OCI-LY1 (cell line): ENCODE measurements around the gene ADAM12.

Experiments
- H2AFZ ChIP-seq: fragments of 200-600 bp; sonication (generic), shearing (Covaris generic); 2 replicates; pipeline ENCODE4 v1.6.0; 2014; ENCODE audit warnings: antibody characterized with exemption, mild to moderate bottlenecking, low read length
- H3F3A ChIP-seq: fragments of 200-600 bp; sonication (generic), shearing (Covaris generic); 2 replicates; pipeline ENCODE4 v1.6.0; 2014; ENCODE audit warnings: mild to moderate bottlenecking, antibody characterized with exemption, low read length, moderate library complexity; ENCODE audit not compliant: insufficient read depth
- H3K27ac ChIP-seq: fragments of 200-600 bp; sonication (generic); 2 replicates; pipeline ENCODE4 v1.5.1; 2014; ENCODE audit warnings: low read length, mixed run types, mild to moderate bottlenecking, low read depth; ENCODE audit not compliant: poor library complexity, severe bottlenecking
- H3K27me3 ChIP-seq: fragments of 200-600 bp; sonication (generic); 2 replicates; pipeline ENCODE4 v1.6.0; 2014; ENCODE audit warnings: antibody characterized with exemption, mild to moderate bottlenecking, low read length, moderate library complexity; ENCODE audit not compliant: insufficient read depth
- H3K36me3 ChIP-seq: fragments of 200-600 bp; sonication (generic); 2 replicates; pipeline ENCODE4 v1.6.1; 2014; ENCODE audit warnings: mild to moderate bottlenecking, antibody characterized with exemption, low read length, moderate library complexity, mixed read lengths; ENCODE audit not compliant: insufficient read depth
- H3K4me1 ChIP-seq: fragments of 200-600 bp; sonication (generic); 2 replicates; pipeline ENCODE4 v1.5.1; 2014; ENCODE audit warnings: mild to moderate bottlenecking, low read length, moderate library complexity; ENCODE audit not compliant: insufficient read depth, severe bottlenecking
- H3K4me2 ChIP-seq: fragments of 200-600 bp; sonication (generic), shearing (Covaris generic); 2 replicates; pipeline ENCODE4 v1.6.1; 2014; ENCODE audit warnings: low read length
- H3K4me3 ChIP-seq: fragments of 200-600 bp; sonication (generic); 2 replicates; pipeline ENCODE4 v1.5.1; 2014; ENCODE audit warnings: low read length, low read depth, mild to moderate bottlenecking, mixed read lengths; ENCODE audit not compliant: poor library complexity, severe bottlenecking
- H3K79me2 ChIP-seq: fragments of 200-600 bp; shearing (Covaris generic); 2 replicates; pipeline ENCODE4 v1.6.1; 2016; ENCODE audit warnings: mixed run types, low read length, mixed read lengths; ENCODE audit not compliant: insufficient read depth
- H3K9ac ChIP-seq: fragments of 200-600 bp; sonication (generic), shearing (Covaris generic); 2 replicates; pipeline ENCODE4 v1.6.1; 2014; ENCODE audit warnings: mild to moderate bottlenecking, low read length, mixed read lengths
- H3K9me2 ChIP-seq: fragments of 200-600 bp; sonication (generic), shearing (Covaris generic); 2 replicates; pipeline ENCODE4 v1.6.1; 2014; ENCODE audit warnings: low read depth, mild to moderate bottlenecking, low read length, mixed read lengths
- H3K9me3 ChIP-seq: fragments of 200-600 bp; shearing (Covaris generic); 2 replicates; pipeline ENCODE4 v1.6.1; 2014; ENCODE audit warnings: low read length, mixed read lengths
- H4K20me1 ChIP-seq: fragments of 200-600 bp; sonication (generic), shearing (Covaris generic); 2 replicates; pipeline ENCODE4 v1.6.0; 2016; ENCODE audit warnings: mild to moderate bottlenecking, low read length; ENCODE audit not compliant: insufficient read depth
- CTCF ChIP-seq: fragments of 200-600 bp; sonication (generic), shearing (Covaris generic); IDR thresholded peaks from 2 replicates; pipeline ENCODE4 v1.5.1; 2017; ENCODE audit warnings: mild to moderate bottlenecking, antibody characterized with exemption, low read length, moderate library complexity, mixed read lengths
- EZH2 ChIP-seq: fragments of 200-600 bp; sonication (generic), shearing (Covaris generic); IDR thresholded peaks from 2 replicates; pipeline ENCODE4 v1.8.0; 2017; ENCODE audit warnings: borderline replicate concordance, mixed run types, mild to moderate bottlenecking, antibody characterized with exemption, low read length, moderate library complexity, mixed read lengths

Gene ADAM12

GRCh38 chr10:126208726-126209302, 179.5 kb downstream of the ADAM12 start:
- H3K4me2 ChIP-seq: no peak overlapping the region
- no peaks in the 10 kb centered on the region for H3F3A ChIP-seq
- no peaks in the 10 kb centered on the region for H3K4me1 ChIP-seq
- no peaks in the 10 kb centered on the region for H3K27me3 ChIP-seq
- no peaks in the 10 kb centered on the region for H4K20me1 ChIP-seq
- H3K27ac ChIP-seq: no peak overlapping the region
- H3K9me2 ChIP-seq: no peaks in the 10 kb centered on the region
- no peaks in the 10 kb centered on the region for H3K36me3 ChIP-seq
- no peak for TF ChIP-seq CTCF
- no peak for TF ChIP-seq EZH2
- no peak overlapping the region for H2AFZ ChIP-seq
- H3K4me3 ChIP-seq: no peak overlapping the region
- H3K9ac ChIP-seq: no peak overlapping the region
- H3K9me3 ChIP-seq: no peaks in the 10 kb centered on the region
- no peaks in the 10 kb centered on the region for H3K79me2 ChIP-seq

GRCh38 chr10:126207851-126208250, 180.4 kb downstream of the ADAM12 start:
- no peaks in the 10 kb centered on the region for H3K9me3 ChIP-seq
- no peak overlapping the region for H3K4me2 ChIP-seq
- no peak overlapping the region for H3K27ac ChIP-seq
- no peaks in the 10 kb centered on the region for H3K9me2 ChIP-seq
- no peaks in the 10 kb centered on the region for H3K36me3 ChIP-seq
- no peaks in the 10 kb centered on the region for H3K4me1 ChIP-seq
- H3K79me2 ChIP-seq: no peaks in the 10 kb centered on the region
- no peak overlapping the region for H3K9ac ChIP-seq
- H3K27me3 ChIP-seq: no peaks in the 10 kb centered on the region
- no peak overlapping the region for H3K4me3 ChIP-seq
- no peak overlapping the region for H2AFZ ChIP-seq
- no peaks in the 10 kb centered on the region for H4K20me1 ChIP-seq
- no peaks in the 10 kb centered on the region for H3F3A ChIP-seq
- no peak for TF ChIP-seq EZH2
- no peak for TF ChIP-seq CTCF

- Histone ChIP-seq H3K27ac (no peak overlapping the region), H3K79me2 (no peaks in the 10 kb centered on the region), H3K4me1 (no peaks in the 10 kb centered on the region), H3K4me3 (no peak overlapping the region), H3K36me3 (no peaks in the 10 kb centered on the region), H2AFZ (no peak overlapping the region), H4K20me1 (no peaks in the 10 kb centered on the region), H3K9ac (no peak overlapping the region), H3F3A (no peaks in the 10 kb centered on the region), H3K4me2 (no peak overlapping the region), H3K9me3 (no peaks in the 10 kb centered on the region), H3K27me3 (no peaks in the 10 kb centered on the region), H3K9me2 (no peaks in the 10 kb centered on the region)
- TF ChIP-seq CTCF (no peak), EZH2 (no peak)
Measured at GRCh38 chr10:126207313-126207771, 180.9 kb downstream of the ADAM12 start.
